Prostate gland (tissue), 2 donors: Measurements from ENCODE around the gene ACTN1.

Source experiments
- POLR2A ChIP-seq: fragments of 450-650 bp; IDR thresholded peaks from one replicate; pipeline ENCODE4 v1.6.1; 2016; ENCODE audit warnings: antibody characterized with exemption, mild to moderate bottlenecking
- POLR2AphosphoS5 ChIP-seq: sonication (generic); formaldehyde crosslinking; IDR thresholded peaks from one replicate; pipeline ENCODE4 v1.6.1; 2017; ENCODE audit warnings: antibody characterized with exemption
- TF ChIP-seq, protein P1 (sequence below), 4 experiments: fragments of 200-600 bp in 2 of 4; fragments of 450-650 bp in 2 of 4; sonication (generic) in 2 of 4; IDR thresholded peaks; 1 replicate in 3 of 4; 2 replicates in 1 of 4; pipeline ENCODE4 v1.5.1; 2016 to 2019; ENCODE audit warnings: antibody characterized with exemption in 4 of 4, mild to moderate bottlenecking in 2 of 4, moderate library complexity in 2 of 4

GRCh38 chr14:68846466-68846865 is 132.6 kb downstream of the ACTN1 start:
- TF ChIP-seq, protein P1, sequence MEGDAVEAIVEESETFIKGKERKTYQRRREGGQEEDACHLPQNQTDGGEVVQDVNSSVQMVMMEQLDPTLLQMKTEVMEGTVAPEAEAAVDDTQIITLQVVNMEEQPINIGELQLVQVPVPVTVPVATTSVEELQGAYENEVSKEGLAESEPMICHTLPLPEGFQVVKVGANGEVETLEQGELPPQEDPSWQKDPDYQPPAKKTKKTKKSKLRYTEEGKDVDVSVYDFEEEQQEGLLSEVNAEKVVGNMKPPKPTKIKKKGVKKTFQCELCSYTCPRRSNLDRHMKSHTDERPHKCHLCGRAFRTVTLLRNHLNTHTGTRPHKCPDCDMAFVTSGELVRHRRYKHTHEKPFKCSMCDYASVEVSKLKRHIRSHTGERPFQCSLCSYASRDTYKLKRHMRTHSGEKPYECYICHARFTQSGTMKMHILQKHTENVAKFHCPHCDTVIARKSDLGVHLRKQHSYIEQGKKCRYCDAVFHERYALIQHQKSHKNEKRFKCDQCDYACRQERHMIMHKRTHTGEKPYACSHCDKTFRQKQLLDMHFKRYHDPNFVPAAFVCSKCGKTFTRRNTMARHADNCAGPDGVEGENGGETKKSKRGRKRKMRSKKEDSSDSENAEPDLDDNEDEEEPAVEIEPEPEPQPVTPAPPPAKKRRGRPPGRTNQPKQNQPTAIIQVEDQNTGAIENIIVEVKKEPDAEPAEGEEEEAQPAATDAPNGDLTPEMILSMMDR (IDR thresholded peaks at IDR 0.05): no peak
- TF ChIP-seq POLR2AphosphoS5: no peak
- TF ChIP-seq POLR2A: no peak
